ENCODE measurements around the gene CYBC1.

Gene CYBC1

DNA sequence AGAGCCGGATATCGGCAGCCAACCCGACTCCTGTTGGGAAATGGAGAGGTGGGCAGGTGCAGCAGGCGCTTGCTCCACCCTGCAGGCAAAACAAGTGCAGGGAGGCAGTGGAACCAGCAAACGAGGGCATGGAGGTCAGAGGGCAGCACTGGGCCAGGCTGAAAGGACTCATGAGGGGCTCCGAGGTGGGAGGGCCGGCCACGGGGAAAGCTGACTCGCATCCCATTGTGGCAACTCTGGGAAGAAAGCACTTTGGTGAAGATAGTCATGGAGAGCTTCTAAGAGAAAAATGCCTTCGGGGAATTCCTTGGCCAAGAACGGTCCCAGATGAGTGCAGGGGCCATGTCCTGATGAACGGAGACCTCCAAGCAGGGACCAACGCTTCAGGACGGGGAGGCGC is 4.4 kb downstream of the CYBC1 start:
- no peak for DNase-seq

DNA sequence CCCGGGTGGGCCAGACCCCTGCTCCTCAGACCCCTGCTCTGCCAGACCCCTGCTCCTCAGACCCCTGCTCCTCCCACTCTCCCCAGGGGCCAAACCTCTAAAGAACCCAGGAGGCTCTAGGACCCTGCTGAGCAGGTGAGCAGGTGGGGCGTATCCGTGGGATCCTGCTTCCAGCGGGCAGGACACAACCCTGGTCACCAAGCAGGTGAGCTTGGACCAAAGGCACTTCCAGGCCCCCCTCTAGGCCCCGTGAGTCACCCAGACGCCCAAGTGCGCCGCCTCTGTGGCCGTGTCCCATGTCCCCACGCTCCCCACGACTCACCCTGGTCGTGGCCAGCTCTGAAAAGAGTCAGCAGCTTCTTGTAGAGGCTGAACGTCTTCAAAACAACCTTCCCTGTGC is 5.0 kb downstream of the CYBC1 start:
- DNase-seq = no peak

DNA sequence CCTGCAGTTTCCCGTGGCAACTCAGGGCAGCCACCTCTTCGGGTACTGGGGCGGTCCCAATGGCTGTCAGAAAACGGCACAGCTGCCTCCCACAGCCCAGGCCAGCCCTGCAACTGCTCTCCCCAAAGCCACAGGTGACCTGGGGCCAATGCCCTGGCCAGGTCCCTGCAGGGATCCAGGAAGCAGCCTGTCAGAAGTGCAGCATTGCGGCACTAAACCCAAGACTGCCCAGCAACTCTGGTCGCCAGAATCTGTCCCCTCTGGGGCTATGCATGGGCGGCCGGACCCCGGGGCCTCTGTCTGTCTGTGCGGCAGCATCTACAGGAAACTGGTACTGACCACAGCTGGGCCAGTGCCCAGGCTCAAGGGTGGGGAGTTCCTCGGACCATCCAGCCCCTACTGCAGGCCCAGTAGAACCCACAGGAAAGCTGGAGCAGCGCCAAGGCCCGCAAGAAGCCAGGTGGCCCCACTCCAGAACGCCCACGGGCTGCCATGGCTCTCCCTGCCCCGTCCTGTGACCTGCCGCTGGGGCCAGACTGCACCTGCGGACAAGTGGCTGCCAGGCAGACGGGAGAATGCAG is 5.5 kb downstream of the CYBC1 start:
- no peak for DNase-seq

DNA sequence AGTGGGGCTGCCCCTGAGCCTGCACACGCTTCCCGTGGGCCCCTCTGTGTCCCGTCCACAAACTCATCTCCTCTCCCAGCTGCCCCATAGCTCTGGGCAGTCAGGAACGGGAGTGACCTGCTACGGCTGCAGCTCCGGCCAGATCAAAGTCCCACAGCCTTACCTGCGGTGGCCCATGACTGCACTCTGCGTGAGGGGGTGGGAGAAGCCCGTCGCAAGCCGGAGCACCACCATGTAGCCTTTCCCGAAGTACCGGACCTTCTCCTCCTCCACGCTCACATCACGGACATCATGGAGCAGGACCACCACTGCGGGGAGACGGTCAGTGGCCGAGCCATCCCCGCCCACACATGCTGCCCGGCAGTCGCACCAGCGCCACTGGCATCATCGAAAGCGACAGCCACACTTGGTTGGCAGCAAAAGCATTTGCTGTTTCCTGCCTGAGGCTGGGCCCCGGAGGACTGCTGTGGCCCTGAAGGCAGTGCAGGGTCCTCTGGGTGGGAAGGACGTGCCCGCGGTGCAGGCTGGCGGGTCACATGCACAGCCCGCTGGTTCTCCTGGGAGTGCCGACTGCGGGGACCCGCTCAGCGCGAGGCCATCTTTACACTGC is 6.2 kb downstream of the CYBC1 start:
- no peak for DNase-seq

DNA sequence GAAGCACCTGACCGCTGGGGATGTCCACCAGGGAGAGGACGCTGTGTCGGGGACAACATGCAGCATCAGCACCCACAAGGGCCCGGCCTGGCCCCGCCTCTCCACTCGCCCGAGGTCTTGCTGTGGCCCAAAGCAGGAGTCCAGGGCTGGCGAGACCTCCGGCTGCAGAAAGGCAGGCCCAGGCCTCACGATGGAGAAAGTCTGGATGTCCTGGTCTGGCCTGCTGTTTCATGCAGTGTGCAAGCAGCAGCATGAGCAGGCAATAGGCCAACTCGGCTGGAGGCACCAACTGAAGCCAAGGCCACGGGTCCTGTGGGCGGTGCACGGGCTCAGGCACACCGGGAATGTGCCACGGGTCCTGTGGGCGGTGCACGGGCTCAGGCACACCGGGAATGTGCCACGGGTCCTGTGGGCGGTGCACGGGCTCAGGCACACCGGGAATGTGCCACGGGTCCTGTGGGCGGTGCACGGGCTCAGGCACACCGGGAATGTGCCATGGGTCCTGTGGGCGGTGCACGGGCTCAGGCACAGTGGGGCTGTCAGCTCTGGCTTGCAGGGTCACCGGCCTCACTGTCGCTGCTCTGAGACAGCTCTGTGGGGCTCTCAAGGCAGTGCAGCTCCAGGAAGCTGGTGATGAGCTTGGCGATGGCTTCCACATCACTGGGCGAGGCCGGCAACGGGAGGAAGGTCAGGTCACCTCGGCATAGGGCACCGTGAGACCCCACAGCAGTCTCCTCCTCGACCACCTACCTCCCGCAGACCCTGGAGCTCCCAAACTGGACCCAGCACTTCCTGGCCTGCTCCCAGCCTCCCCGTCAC is 6.9 kb downstream of the CYBC1 start:
- no peak for DNase-seq

DNA sequence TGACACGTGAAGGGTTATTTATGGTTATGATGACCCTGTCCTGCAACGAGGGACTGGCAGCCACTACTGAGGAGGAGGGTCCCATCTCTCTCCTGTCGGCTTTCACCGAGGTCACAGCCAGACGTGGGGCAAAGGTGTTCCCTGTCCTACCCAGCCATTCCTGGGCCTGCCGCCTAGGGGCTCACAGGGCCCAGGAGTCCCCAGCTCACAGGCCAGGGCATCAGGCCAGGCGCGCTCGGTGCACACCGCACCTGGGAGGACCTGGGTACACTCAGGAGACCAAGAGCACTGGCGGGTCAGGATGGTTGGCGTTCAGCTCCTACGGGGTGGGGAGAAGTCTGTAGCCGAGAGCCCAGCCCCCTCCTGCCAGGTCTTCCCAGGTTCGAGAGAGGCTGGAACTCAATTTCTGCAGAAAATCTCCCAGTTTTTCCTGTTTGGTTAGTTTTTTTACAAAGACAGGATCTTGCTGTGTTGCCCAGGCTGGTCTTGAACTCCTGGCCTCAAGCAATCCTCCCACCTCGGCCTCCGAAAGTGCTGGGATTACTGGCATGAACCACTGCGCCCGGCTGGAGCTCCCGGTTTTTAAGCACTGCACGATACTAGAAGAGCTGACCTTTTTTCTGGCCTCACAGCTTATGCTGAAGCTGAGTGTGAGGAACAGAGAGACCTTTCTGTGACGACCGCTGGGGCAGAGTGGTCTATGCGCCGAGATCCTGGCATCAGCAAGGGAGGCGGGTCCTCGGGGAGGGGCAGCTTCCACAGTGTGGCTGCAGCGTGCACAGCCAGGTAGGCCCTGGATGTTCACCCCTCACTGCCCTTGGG is 7.7 kb downstream of the CYBC1 start:
- DNase-seq = no peak

DNA sequence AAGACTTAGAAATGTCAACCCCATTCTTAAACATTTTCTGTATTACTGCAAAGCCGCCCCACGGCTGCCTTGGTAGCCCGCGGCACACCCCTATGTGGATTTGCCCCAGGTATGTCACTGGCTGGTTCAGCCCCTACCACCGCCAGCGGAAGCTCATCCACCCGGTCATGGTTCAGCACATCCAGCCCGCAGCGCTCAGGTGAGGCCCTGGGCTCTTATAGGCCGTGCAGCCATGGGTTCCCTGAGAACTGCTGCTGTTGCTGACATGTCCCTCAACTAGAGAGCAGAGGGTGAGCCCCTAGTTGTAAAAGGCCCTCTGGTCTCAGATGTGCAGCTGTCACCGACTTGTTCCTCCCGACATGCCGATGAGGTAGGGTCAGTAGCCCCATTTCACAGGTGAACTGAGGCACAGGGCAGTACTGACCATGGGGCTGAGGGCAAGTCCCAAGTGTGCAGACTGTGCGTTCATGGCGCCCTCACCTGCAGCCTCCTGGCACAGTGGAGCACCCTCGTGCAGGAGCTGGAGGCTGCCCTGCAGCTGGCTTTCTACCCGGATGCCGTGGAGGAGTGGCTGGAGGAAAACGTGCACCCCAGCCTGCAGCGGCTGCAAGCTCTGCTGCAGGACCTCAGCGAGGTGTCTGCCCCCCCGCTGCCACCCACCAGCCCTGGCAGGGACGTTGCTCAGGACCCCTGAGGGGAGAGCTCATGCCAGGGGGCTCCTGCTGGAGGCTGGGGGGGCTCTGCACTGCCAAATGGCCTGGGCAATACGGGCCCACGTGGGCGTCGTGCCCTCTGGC is 8.7 kb downstream of the CYBC1 start:
- DNase-seq = no peak

DNA sequence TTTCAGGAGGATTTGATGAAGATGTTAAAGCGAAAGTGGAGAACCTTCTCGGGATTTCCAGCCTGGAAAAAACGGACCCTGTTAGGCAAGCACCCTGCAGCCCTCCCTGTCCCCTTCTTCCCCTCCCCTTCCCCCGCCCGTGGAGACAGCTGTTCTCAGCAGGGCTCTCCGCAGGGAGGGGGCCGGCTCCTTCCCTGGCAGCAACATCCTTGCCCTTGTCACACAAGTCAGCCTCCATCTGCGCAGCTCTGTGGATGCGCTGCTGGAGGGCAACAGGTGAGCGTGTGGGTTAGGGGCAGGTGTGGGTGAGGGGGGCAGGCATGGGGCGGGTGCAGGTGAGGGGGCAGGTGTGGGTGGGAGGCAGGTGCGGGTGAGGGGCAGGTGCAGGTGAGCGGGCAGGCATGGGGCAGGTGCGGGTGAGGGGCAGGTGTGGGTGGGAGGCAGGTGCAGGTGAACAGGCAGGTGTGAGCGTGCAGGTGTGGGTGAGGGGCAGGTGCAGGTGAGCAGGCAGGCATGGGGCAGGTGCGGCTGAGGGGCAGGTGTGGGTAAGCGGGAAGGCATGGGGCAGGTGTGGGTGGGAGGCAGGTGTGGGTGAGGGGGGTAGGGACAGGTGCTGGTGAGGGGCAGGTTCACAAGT is 9.4 kb downstream of the CYBC1 start:
- DNase-seq = no peak

DNA sequence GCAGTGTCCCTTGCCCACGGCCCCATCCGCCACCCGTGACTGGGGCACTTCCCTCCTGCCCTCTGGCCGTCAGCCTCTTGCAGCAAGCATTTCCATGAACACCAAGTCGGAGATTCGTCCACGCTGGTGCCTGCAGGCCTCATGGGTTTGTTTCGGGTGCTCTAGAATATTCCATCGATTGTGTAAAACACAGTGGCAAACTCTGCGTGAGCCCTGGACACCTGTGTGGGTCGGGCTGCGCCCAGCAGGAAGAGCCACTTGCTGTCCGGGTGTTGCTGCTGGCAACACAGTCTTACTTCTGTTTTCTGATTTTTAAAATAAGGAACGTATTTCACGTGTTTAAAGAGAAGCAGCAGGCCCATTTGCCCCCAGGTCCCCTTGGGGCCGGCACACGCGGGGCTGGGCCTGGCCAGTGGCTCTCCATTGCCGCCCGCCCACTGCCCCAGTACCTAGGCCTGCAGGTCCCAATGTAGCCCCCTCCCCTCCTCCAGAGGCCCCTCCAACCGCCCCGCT is 10.0 kb downstream of the CYBC1 start:
- no peak for DNase-seq

DNA sequence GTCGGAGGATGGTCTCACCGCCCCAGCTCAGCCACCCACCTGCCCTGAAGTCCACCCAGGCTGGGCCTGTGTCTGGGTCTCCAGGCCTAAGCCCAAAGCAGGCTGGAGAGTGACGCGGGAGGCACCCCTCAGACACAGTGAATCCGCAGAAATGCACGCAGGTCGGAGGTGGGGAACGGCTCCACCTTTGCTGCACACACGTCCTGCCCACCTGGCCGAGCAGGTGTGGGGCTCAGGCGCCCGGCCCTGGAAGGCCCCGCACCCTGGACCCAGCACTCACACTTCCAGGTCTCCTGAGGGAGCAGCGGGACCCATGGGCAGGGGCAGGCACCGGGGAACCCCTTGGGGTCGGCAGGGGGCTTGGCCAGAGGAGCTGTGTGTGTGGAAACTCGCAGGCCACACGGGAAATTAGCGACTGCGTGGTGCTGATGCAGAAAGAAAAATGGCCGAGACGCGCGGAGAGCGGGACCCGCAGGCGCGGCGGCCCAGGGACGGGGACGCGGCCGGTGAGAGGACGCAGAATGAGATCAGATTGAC is 10.7 kb downstream of the CYBC1 start:
- DNase-seq = no peak

DNA sequence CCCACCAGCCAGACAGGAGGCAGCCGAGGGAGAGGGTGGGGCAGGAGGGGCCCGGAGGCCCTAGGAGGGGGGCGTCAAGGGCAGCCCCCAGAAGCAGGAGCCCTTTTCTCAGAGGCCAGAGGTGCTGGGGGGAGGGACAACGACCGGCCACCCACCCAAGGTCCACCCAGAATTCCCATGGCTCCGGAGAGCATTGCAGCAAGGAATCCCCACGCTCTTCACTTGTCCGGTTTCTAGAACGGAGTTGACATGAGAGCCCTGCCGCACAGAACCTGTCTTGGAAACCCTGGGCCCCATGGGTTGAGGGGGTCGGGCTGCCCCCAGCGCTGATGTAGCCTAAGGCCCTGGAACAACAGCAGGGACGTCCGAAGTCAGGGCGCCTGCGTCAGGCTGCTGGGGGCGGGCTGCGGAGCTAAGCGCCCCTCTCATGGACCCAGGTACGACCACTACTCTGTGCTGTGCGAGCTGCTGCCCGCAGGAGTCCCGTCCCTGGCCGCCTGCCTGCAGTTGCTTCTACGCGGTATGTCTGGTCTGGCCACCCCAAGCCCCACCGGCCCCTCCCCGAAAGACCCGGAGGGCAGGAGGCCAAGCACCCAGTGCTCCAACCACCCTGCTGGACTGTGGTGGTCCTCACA is 11.2 kb downstream of the CYBC1 start:
- no peak for DNase-seq

DNA sequence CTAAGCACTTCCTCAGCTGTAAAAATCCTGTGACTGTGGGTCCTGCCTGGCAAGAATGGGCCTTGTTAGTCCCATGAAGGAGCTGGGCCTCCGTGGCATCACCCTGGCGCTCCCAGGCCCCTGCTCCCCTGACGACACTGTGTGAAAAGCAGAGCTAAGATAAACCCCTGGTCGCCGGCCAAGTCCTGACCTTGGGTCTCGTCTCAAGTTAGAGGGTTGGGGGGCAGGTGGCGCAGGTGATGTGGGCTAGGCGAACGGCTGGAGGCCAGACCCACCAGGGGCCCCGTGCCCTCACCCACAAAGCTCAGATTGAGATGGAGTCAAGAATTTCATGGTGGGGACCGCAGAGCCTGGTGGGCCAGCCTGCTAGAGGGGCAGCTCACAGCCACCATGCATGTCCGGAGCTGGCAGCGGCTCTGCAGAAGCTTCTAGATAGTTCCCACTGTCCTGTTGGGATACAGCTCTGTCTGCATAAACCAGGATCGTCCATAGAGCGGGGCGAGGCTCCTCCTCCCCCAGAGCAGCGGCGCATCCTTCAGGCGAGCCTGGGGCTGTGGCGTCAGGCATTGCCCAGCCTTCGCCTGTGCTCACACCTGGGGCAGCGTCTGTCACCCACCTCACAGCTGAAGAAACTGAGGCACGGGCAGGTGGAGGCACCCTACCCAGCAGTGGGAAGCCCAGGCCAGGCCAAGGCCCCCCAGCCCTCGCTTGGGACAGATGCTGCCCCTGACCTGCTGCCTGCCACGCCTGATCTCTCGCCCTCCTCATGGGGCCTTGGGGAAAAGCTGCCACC is 12.0 kb downstream of the CYBC1 start:
- DNase-seq = no peak

DNA sequence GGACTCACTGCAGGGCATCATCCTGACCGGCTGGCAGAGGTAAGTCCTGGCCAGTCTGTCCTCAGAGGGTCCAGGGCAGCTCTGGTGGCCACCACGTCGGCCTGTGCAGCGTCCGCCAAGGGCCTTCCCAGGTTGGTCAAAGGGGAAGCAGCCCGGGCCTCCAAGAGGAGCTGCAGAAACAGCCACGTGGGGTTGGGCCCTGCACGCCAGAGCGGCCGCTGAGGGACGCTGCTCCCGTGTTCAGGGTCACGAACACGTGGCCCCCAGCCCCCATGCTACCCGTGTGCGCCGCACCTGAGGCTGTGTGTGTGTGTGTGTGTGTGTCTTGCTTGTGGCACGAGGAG is 13.3 kb downstream of the CYBC1 start:
- no peak for DNase-seq

DNA sequence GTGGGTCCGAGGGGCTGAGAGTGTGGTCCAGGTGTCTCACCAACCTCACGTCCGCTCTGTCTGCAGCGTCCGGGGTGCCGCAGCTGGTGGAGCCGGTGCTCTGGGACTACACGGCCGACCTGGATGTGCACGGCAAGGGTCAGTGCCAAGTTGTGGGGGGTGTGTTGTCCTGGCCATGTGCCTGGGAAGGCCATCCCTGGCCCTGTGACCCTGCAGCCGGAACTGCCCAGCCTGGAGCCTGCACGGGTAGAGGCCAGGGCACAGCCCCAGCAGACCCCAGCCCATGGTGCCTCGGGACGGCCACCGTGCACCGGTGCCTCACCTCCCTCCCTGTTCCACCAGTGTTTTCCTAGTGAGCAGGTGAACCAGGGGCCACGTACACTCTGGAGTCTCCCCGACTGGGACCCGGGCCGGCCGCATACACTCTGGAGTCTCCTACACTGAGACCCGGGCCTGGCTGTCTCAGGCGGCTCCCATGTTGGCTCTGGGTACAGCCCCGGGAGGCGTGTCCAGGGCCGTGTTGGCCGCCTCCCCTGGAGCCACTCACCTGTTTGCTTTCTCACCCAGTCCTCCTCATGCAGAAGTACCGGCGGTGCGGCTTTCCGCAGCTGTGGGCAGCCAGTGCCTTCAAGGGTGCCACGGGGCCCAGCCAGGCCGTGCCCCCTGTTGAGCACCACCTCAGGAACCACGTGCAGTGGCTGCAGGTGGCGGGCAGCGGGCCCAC is 13.8 kb downstream of the CYBC1 start:
- no peak for DNase-seq

DNA sequence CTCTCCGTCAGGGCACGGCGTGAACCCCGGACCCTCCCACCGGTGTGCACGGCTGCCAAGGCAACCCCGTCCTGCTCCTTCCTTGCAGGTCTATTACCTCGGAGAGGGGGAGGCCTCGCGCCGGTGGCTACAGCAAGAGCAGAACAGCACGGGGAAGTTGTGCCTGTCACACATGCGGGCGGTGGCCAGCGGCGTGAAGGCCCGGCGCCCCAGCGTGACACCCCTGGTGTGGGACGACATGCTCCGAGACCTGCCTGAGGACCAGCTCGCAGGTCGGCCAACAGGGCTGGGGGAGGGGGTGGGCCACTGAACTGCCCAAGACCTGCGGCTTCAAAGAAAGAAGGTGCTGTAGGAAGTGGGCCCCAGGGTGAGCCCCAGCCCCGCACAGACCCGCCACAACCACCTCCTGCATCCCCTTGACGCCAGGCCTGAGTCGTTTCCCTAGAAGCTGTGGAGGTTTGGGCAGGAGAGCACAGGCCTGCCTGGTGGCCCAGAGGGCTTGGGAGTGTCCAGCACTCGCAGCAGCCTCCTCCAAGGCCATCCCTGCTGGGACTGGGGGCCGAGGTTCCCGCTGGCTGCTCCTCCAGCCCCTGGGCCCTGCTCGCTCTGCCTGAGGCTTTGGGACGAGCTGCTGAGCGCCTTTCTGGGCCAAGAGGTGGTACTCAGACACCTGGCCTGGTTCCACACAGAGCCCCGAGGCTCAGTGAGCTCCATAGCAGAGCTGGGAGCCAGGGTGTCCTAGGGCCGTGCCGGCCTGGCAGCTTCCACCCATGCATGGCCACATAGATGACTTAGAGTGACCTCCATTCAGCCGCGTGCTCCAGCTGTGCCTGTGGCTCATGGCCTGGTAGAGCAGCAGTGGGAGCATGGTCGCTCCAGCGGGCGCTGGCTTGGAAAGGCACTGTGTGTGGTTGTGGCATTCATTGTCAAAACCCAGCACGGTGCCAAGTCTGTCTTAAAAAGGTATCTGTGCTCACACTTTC is 14.7 kb downstream of the CYBC1 start:
- no peak for DNase-seq

DNA sequence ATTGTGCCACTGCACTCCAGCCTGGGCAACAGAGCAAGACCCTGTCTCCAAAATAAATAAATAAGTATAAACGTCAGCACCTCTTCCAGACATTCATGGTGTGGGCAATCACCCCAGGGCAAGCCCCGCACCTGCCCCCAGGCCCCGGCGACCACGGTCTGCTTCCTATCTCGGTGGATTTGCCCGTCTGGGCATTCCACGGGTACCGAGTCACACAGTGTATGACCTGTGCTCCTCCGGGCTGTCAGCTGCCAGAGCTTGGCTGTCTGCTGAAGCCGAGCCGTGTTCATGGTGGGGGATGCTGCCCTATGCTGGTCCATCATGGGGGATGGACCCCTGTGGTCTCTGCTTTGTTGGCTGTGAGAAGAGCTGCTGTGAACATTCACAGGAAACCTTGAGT is 15.4 kb downstream of the CYBC1 start:
- DNase-seq = no peak

DNA sequence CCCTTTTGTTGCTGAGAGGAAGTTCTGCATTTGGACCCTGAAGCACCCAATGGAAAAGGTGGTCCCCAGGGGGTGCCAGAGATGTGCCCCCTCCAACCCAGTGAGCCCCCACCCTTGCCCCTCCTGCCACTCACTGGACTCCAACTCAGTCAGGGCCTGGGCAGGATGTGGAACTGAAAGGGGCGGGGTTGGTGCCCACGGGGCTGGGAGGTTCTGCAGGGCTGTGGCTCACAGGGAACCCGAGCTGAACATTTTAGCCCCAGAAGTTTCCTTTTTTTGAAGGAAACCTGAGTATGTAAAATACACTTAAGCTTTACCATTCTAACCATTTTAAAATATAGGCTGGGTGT is 16.4 kb downstream of the CYBC1 start:
- DNase-seq = no peak

DNA sequence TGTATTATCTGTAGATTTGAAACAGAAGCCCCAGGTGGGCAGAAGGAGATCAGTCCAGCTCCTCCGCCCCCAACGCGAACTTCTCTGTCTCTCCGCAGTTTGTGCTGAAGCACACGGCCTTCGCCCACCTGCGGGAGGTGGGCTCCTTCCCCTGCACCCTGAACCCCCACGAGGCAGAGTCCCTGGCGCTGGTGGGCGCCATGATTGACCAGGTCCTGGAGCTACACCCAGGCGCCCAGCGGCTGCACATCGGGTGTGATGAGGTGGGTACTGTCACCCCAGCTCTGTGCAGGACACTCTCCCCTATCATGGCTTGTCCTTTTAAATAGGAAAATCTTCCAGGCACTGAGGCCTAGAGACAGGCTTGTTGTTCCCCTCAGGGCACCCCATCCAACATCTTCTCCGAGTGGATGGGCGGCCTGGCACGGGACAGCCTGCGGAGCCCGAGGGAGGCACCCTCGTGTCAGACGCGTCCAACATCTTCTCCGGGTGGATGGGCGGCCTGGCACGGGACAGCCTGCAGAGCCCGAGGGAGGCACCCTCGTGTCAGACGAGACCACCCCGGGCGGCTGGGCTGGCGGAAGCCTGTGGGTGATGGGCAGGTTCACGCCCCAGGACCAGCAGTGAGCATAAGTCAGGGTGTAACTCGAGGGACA is 16.9 kb downstream of the CYBC1 start:
- DNase-seq = no peak

All from activated T-cell treated with anti-CD3 and anti-CD28 coated beads for 4 hours (primary cell).